Heart left ventricle (tissue), 16 donors: Measurements from ENCODE around the gene ZDHHC22. TPM values are rescaled to one million over a fixed set of nuclear protein-coding genes. Genes with fewer than 3 reads are reported as not detected.
A peak's percentile ranks its signal among the peaks of the same experiment; 100 is the strongest.

Experiments used
- ATAC-seq, 4 donors: fragments of 200-7000 bp; cut with Tn5 transposase; one replicate each; pipeline ENCODE4 v1.9.1; 2020 to 2022; ENCODE audit warnings: moderate library complexity in 4 of 4, mild to moderate bottlenecking in 3 of 4, moderate number of reproducible peaks in 1 of 4
- DNase-seq, 5 donors: peaks; one replicate each; pipeline ENCODE4 v3.0.0-alpha.2; 2020
- H3K27ac ChIP-seq, 12 donors: fragments of 200-600 bp; sonication (generic) in 4 of 12; one replicate each; pipeline versions ENCODE4 v1.5.0 to v1.8.0; 2016 to 2022; ENCODE audit warnings: mild to moderate bottlenecking in 2 of 12
- H3K27me3 ChIP-seq, 9 donors: fragments of 200-600 bp; sonication (generic) in 2 of 9; one replicate each; pipeline versions ENCODE4 v1.5.1 to v1.8.0; 2016 to 2022; ENCODE audit warnings: mild to moderate bottlenecking in 3 of 9
- H3K36me3 ChIP-seq, 9 donors: fragments of 200-600 bp; sonication (generic) in 2 of 9; one replicate each; pipeline versions ENCODE4 v1.5.0 to v1.8.0; 2018 to 2022; ENCODE audit warnings: mild to moderate bottlenecking in 2 of 9
- H3K4me1 ChIP-seq, 12 donors: fragments of 200-600 bp; sonication (generic) in 4 of 12; one replicate each; pipeline versions ENCODE4 v1.5.0 to v1.8.0; 2016 to 2022; ENCODE audit warnings: mild to moderate bottlenecking in 3 of 12
- H3K4me3 ChIP-seq, 12 donors: fragments of 200-600 bp; sonication (generic) in 4 of 12; one replicate each; pipeline versions ENCODE4 v1.5.0 to v1.8.0; 2017 to 2022; ENCODE audit warnings: mild to moderate bottlenecking in 9 of 12, moderate library complexity in 4 of 12
- H3K9me3 ChIP-seq, 12 donors: fragments of 200-600 bp; sonication (generic) in 4 of 12; one replicate each; pipeline versions ENCODE4 v1.5.0 to v1.8.0; 2016 to 2022; ENCODE audit warnings: mild to moderate bottlenecking in 1 of 12
- CTCF ChIP-seq, 12 donors: fragments of 200-600 bp; sonication (generic) in 4 of 12; IDR thresholded peaks; one replicate each; pipeline versions ENCODE4 v1.5.0 to v1.8.0; 2018 to 2022; ENCODE audit warnings: antibody characterized with exemption in 12 of 12, mild to moderate bottlenecking in 5 of 12
- POLR2A ChIP-seq, 2 donors: fragments of 450-650 bp; IDR thresholded peaks; one replicate each; pipeline ENCODE4 v1.6.1; 2017; ENCODE audit warnings: antibody characterized with exemption in 2 of 2, mild to moderate bottlenecking in 2 of 2, moderate library complexity in 2 of 2
- WGBS, 4 donors: extraction: QIAGEN DNeasy Blood & Tissue Kit in 2 of 4; methylation state at CpG; one replicate each; pipeline versions ENCODE4 v1.1.5 to v1.1.7; 2013 to 2018; 5-methylcytosine and 5-hydroxymethylcytosine counted together
- intact Hi-C, 10 donors: fragments of 100-400 bp; cut with DNase I; formaldehyde crosslinking; loops; one replicate each; pipeline versions ENCODE4 v1.11.1 to v1.14.2; 2022
- polyA plus RNA-seq, 2 donors: library from polyadenylated mRNA; stranded (reverse); fragments of 200-250 nt; gene quantifications; one replicate each; pipeline ENCODE4 v1.2.3, GENCODE V29; 2013
- total RNA-seq, 9 donors: library from RNA; depleted of rRNA in 2 of 9; stranded (reverse); fragments of >200 nt in 2 of 9; fragmentation: NEBNext Ultra II Directional in 3 of 9; extraction: Animal tissue kit (Norgen Biotek cat#: 25700) in 3 of 9; gene quantifications; one replicate each; pipeline versions ENCODE4 v1.1.0 to v1.2.4, GENCODE V29; 2016 to 2023
- donor health status: ischemic (EF 13 %, LVEDD 7.1; RV severe dilation, severe dysfunction).
- donor health status: healthy with polysubstance abuse.
- donor health status: DM: no; HTN: yes; CAD: no.
- donor health status: DM: no; HTN: no; CAD: no.
- donor health status: ischemic (EF 25% LVEDD 6.9; RV normal size, moderate dysfunction).
- donor health status: ischemic (EF 25% LVEDD 5.7; RV mildly dilated, moderate dysfunction).
- donor health status: healthy.
- donor health status: DM: yes; HTN: yes; CAD: no.
- donor health status: ischemic (EF 35%, LVEDD 5.7; RV mildly dilated, moderate dysfunction).
- donor health status: nonischemic (EF 11% LVEDD 7.7; RV severe dilation, severe dysfunction).
- donor health status: DM: yes; HTN: yes; CAD: no.
- donor health status: PGD.
- donor health status: ischemic (EF 29% LVEDD 5.4; RV normal size, mild dysfunction).
- donor health status: nonischemic (EF 23%, LVEDD 6.1; RV moderate dilation, normal function).

ZDHHC22 gene
- total and polyA plus RNA-seq, 11 donors = 0.12 TPM; not detected in 10

GRCh38 chr14:77181603-77182437 lies 40.2 kb upstream of the ZDHHC22 start, which contains the start of gene TMEM63C:
TSS of gene TMEM63C (plus strand) at chr14:77181798. CDS start at chr14:77218814, 37,016 bp downstream.
- Histone ChIP-seq H3K27me3 (peaks cover 6 to 55% (median 22%) of the 10 kb centered on the region in 9 donors), H3K4me3 (peak within 1 kb of the TSS in 10 of 12 donors; percentile 2 to 46 (median 34)), H3K27ac (no peak within 1 kb of the TSS), H3K4me1 (peaks cover 0 to 12% (median 5%) of the 10 kb centered on the region in 12 donors), H3K9me3 (no peaks in the 10 kb centered on the region), H3K36me3 (no peaks in the 10 kb centered on the region)
- WGBS, 4 donors = 1 to 4% (median 3%) methylated on average over 12 to 46 of the region's 46 CpGs
- intact Hi-C loops = no loop called here
- ATAC-seq (peak in 1 of 4 donors; percentile 16), DNase-seq (no peak)
- TF ChIP-seq POLR2A (IDR thresholded peaks at IDR 0.05) (no peak), CTCF (IDR thresholded peaks at IDR 0.05) (no peak)

- Histone ChIP-seq H3K4me1 (peaks cover 0 to 12% (median 5%) of the 10 kb centered on the region in 12 donors), H3K9me3 (no peaks in the 10 kb centered on the region), H3K27me3 (peaks cover 6 to 55% (median 22%) of the 10 kb centered on the region in 9 donors), H3K36me3 (no peaks in the 10 kb centered on the region), H3K4me3 (peak overlapping the region in 6 of 12 donors; percentile 24 to 46 (median 38)), H3K27ac (no peak overlapping the region)
- intact Hi-C loops = no loop called here
- no peak for DNase-seq
- 36 to 48% (median 43%) methylated on average over 12 of the region's 12 CpGs for WGBS, 4 donors
- no peak for TF ChIP-seq CTCF (IDR thresholded peaks at IDR 0.05)
- no peak for TF ChIP-seq POLR2A (IDR thresholded peaks at IDR 0.05)
- no peak for ATAC-seq
These were observed 39.4 kb upstream of the ZDHHC22 start for GRCh38 chr14:77180726-77181602.

GRCh38 chr14:77178656-77179055 lies 37.1 kb upstream of the ZDHHC22 start:
- H3K9me3 ChIP-seq = no peaks in the 10 kb centered on the region
- DNase-seq (no peak), ATAC-seq (no peak)
- no peak overlapping the region for H3K4me3 ChIP-seq
- intact Hi-C loops = no loop called here
- H3K36me3 ChIP-seq = no peaks in the 10 kb centered on the region
- no peak overlapping the region for H3K27ac ChIP-seq
- 46 to 59% (median 54%) methylated on average over 3 of the region's 3 CpGs for WGBS, 4 donors
- peaks cover 6 to 41% (median 18%) of the 10 kb centered on the region in 9 donors for H3K27me3 ChIP-seq
- TF ChIP-seq CTCF (IDR thresholded peaks at IDR 0.05) = no peak
- no peak for TF ChIP-seq POLR2A (IDR thresholded peaks at IDR 0.05)
- peaks cover 0 to 12% (median 5%) of the 10 kb centered on the region in 12 donors for H3K4me1 ChIP-seq

- Histone ChIP-seq H3K27me3 (peaks cover 2 to 32% (median 14%) of the 10 kb centered on the region in 9 donors), H3K4me3 (no peak overlapping the region), H3K36me3 (no peaks in the 10 kb centered on the region), H3K4me1 (peaks cover 0 to 12% (median 5%) of the 10 kb centered on the region in 12 donors), H3K9me3 (no peaks in the 10 kb centered on the region), H3K27ac (no peak overlapping the region)
- no peak for DNase-seq
- intact Hi-C loops = no loop called here
- ATAC-seq = no peak
- no peak for TF ChIP-seq POLR2A (IDR thresholded peaks at IDR 0.05)
- TF ChIP-seq CTCF (IDR thresholded peaks at IDR 0.05) = no peak
- 24 to 41% (median 33%) methylated on average over 1 of the region's 1 CpG for WGBS, 4 donors
These were observed 36.1 kb upstream of the ZDHHC22 start for GRCh38 chr14:77177702-77178101.
